DND-41 (cell line): ENCODE measurements around the gene TMEM164.

Experiments used
- CTCF ChIP-seq: IDR thresholded peaks from 2 replicates; pipeline ENCODE4 v1.5.1; 2012; ENCODE audit warnings: borderline replicate concordance, low read length, moderate library complexity, mild to moderate bottlenecking; ENCODE audit not compliant: poor library complexity, severe bottlenecking; ENCODE audit errors: extremely low read depth
- EZH2 ChIP-seq: IDR thresholded peaks from 3 replicates; pipeline ENCODE4 v1.6.1; 2012; ENCODE audit warnings: borderline replicate concordance, low read depth, mild to moderate bottlenecking, moderate library complexity, low read length, inconsistent platforms; ENCODE audit not compliant: severe bottlenecking

- TF ChIP-seq CTCF (no peak), EZH2 (no peak)
Measured at GRCh38 chrX:110015915-110016314, 13.0 kb downstream of the TMEM164 start.
